Psoas muscle (tissue), 8 donors: Measurements from ENCODE around the gene HGFAC. TPM values are rescaled to one million over a fixed set of nuclear protein-coding genes. Genes with fewer than 3 reads are reported as not detected.

ENCODE experiments used
- ATAC-seq, 4 donors: fragments of 200-7000 bp; cut with Tn5 transposase; one replicate each; pipeline ENCODE4 v1.9.1; 2020; ENCODE audit warnings: moderate library complexity in 3 of 4, mild to moderate bottlenecking in 2 of 4
- DNase-seq, 2 donors: peaks; one replicate each; pipeline ENCODE4 v3.0.0-alpha.2; 2020
- H3K27ac ChIP-seq: fragments of 200-600 bp; one replicate; pipeline ENCODE4 v1.8.0; 2022
- H3K27me3 ChIP-seq, 3 donors: fragments of 200-600 bp in 1 of 3; one replicate each; pipeline versions ENCODE4 v1.6.1 to v1.8.0; 2013 to 2022; ENCODE audit warnings: low read length in 2 of 3, mild to moderate bottlenecking in 2 of 3, moderate library complexity in 1 of 3; ENCODE audit not compliant: insufficient read depth in 3 of 3
- H3K36me3 ChIP-seq, 2 donors: fragments of 200-600 bp in 1 of 2; one replicate each; pipeline versions ENCODE4 v1.6.1 to v1.8.0; 2013 to 2022; ENCODE audit warnings: low read depth in 1 of 2, mild to moderate bottlenecking in 1 of 2, moderate library complexity in 1 of 2; ENCODE audit not compliant: insufficient read depth in 1 of 2
- H3K4me1 ChIP-seq: fragments of 200-600 bp; one replicate; pipeline ENCODE4 v1.8.0; 2022
- H3K4me3 ChIP-seq: fragments of 200-600 bp; one replicate; pipeline ENCODE4 v1.8.0; 2022; ENCODE audit warnings: mild to moderate bottlenecking
- H3K9me3 ChIP-seq: fragments of 200-600 bp; one replicate; pipeline ENCODE4 v1.8.0; 2022
- WGBS, 3 donors: extraction: QIAGEN DNeasy Blood & Tissue Kit; methylation state at CpG; one replicate each; pipeline versions ENCODE4 v1.1.6 to v1.1.7; 2013; 5-methylcytosine and 5-hydroxymethylcytosine counted together
- intact Hi-C, 2 donors: fragments of 100-400 bp; cut with DNase I; formaldehyde crosslinking; loops; one replicate each; pipeline versions ENCODE4 v1.11.0 to v1.14.2; 2022
- polyA plus RNA-seq, 3 donors: library from polyadenylated mRNA; stranded (reverse); fragments of 200-250 nt; gene quantifications; one replicate each; pipeline ENCODE4 v1.2.3, GENCODE V29; 2013
- total RNA-seq, 4 donors: library from RNA; stranded (reverse); fragmentation: NEBNext Ultra II Directional in 2 of 4; extraction: Animal tissue kit (Norgen Biotek cat#: 25700) in 2 of 4; gene quantifications; one replicate each; pipeline versions ENCODE4 v1.2.1 to v1.2.4, GENCODE V29; 2021 to 2023
- TF ChIP-seq, protein P1 (sequence below): fragments of 200-600 bp; IDR thresholded peaks from one replicate; pipeline ENCODE4 v1.8.0; 2022; ENCODE audit warnings: antibody characterized with exemption
- donor health status: healthy with polysubstance abuse.
- donor health status: DM: no; HTN: no; CAD: no; lungs with moderate emphysema.
- donor health status: Bipolar disorder and iron deficiency.
- donor health status: healthy.
- donor health status: DM: yes; HTN: yes; CAD: no.
- donor health status: DM: no; HTN: no; CAD: no.
- donor health status: DM: no; HTN: no; CAD: no.
- donor health status: DM: yes; HTN: yes; CAD: no.

The HGFAC gene
- total and polyA plus RNA-seq, 7 donors: 0.09 to 1.2 (median 0.39) TPM; not detected in 1

DNA sequence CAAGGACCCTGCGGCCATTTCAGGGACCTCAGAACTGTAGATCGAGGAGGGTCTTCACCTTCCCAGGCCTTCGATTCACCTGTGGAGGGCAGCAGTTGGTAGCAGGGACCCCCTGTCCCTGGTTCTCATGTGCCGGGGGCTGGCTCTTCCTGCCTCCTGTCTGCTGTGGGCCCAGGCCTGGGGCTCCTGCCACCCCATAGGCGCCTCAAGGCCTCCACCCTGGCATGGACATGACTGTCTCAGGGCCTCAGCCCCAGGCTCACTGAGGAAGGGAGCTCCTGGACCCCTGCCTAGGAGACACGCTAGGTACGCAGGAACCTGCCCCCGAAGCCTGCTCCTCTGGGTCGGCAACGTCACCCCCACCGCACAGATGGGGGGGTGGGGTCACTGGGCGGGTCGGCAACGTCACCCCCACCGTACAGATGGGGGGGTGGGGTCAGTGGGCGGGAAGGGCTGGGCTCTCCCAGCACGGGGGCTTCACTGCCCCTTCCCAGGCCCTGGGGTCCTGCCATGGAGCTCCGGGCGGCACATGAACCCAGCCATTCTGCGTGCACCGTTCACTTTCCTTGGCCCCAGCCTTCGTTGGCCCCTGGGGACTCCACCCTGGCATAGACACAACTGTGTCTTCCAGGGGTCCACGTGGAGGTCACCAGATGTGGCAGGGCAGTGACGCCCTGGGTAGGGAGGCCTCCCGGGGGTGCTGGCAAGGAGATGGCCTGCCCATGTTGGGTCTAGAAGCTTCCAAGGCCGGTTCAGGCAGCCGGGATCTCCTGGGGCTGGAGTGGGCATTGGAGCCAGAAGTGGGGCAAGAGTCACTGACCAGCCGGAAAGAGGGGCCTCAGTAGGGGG is 3.5 kb upstream of the HGFAC start:
- no peaks in the 10 kb centered on the region for H3K9me3 ChIP-seq
- H3K36me3 ChIP-seq: no peaks in the 10 kb centered on the region
- no peak overlapping the region for H3K27ac ChIP-seq
- TF ChIP-seq, protein P1, sequence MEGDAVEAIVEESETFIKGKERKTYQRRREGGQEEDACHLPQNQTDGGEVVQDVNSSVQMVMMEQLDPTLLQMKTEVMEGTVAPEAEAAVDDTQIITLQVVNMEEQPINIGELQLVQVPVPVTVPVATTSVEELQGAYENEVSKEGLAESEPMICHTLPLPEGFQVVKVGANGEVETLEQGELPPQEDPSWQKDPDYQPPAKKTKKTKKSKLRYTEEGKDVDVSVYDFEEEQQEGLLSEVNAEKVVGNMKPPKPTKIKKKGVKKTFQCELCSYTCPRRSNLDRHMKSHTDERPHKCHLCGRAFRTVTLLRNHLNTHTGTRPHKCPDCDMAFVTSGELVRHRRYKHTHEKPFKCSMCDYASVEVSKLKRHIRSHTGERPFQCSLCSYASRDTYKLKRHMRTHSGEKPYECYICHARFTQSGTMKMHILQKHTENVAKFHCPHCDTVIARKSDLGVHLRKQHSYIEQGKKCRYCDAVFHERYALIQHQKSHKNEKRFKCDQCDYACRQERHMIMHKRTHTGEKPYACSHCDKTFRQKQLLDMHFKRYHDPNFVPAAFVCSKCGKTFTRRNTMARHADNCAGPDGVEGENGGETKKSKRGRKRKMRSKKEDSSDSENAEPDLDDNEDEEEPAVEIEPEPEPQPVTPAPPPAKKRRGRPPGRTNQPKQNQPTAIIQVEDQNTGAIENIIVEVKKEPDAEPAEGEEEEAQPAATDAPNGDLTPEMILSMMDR: no peak
- ATAC-seq (no peak), DNase-seq (peak in 1 of 2 donors; percentile 56)
- peaks cover 8% of the 10 kb centered on the region for H3K4me1 ChIP-seq
- 57 to 71% (median 63%) methylated on average over 28 of the region's 28 CpGs for WGBS, 3 donors
- no peak overlapping the region for H3K4me3 ChIP-seq
- intact Hi-C loops: no loop called here
- H3K27me3 ChIP-seq: no peaks in the 10 kb centered on the region

DNA sequence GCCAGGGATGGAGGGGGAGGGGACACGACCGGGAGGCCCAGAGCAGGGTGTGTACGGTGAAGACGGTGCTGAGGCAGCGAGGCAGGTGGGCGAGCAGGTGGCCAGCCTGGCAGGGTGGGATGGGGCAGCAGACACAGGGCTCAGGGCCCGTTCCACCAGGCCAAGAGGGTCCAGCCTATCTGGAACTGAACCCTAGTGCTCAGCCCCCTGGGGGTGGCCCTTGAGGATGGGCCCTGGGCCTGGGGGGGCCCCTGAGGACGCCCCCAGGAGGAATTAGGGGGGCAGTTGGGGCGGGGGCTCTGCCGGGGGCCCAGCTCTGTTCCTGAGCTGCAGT is 3.0 kb upstream of the HGFAC start:
- DNase-seq (no peak), ATAC-seq (no peak)
- intact Hi-C loops: no loop called here
- Histone ChIP-seq H3K27ac (no peak overlapping the region), H3K4me1 (peaks cover 8% of the 10 kb centered on the region), H3K4me3 (no peak overlapping the region), H3K27me3 (no peaks in the 10 kb centered on the region), H3K36me3 (no peaks in the 10 kb centered on the region), H3K9me3 (no peaks in the 10 kb centered on the region)
- TF ChIP-seq, protein P1: no peak
- WGBS, 3 donors: 66 to 67% (median 67%) methylated on average over 9 to 10 of the region's 10 CpGs

GRCh38 chr4:3439391-3439790 is 2.4 kb upstream of the HGFAC start:
- H3K36me3 ChIP-seq: no peaks in the 10 kb centered on the region
- no peaks in the 10 kb centered on the region for H3K9me3 ChIP-seq
- H3K27me3 ChIP-seq: no peaks in the 10 kb centered on the region
- peak in 1 of 2 donors; percentile 52 for DNase-seq
- TF ChIP-seq, protein P1: no peak
- no peak overlapping the region for H3K27ac ChIP-seq
- 82 to 89% (median 83%) methylated on average over 15 to 16 of the region's 16 CpGs for WGBS, 3 donors
- peaks cover 8% of the 10 kb centered on the region for H3K4me1 ChIP-seq
- ATAC-seq: no peak
- intact Hi-C loops: no loop called here
- no peak overlapping the region for H3K4me3 ChIP-seq

- peak in 1 of 2 donors; percentile 41 for DNase-seq
- H3K36me3 ChIP-seq: no peaks in the 10 kb centered on the region
- H3K4me1 ChIP-seq: peaks cover 8% of the 10 kb centered on the region
- ATAC-seq: no peak
- no peak overlapping the region for H3K27ac ChIP-seq
- intact Hi-C loops: loop anchor here (5.0 kb wide), 3 partner anchors 243 to 333 kb away; no protein-coding TSS in a partner anchor
- no peaks in the 10 kb centered on the region for H3K9me3 ChIP-seq
- no peak overlapping the region for H3K4me3 ChIP-seq
- WGBS, 3 donors: 63 to 77% (median 68%) methylated on average over 7 of the region's 7 CpGs
- TF ChIP-seq, protein P1: no peak
- H3K27me3 ChIP-seq: no peaks in the 10 kb centered on the region
Observed at GRCh38 chr4:3440011-3440410, 1.8 kb upstream of the HGFAC start.
